GM12873 (cell line): ENCODE measurements around the gene EGR4.

Experiments
- CTCF ChIP-seq: IDR thresholded peaks from 2 replicates; pipeline ENCODE4 v1.5.1; 2012; ENCODE audit warnings: low read depth, mild to moderate bottlenecking, moderate library complexity, low read length, control low read depth; ENCODE audit not compliant: insufficient read depth; ENCODE audit errors: missing control alignments

EGR4 gene

GRCh38 chr2:73293534-73294171 lies at the start of gene EGR4:
TSS of gene EGR4 (minus strand) at chr2:73293548. CDS start at chr2:73293317, 231 bp downstream.
- no peak for TF ChIP-seq CTCF

- no peak for TF ChIP-seq CTCF
Observed at GRCh38 chr2:73341039-73341438, 47.7 kb upstream of the EGR4 start.

GRCh38 chr2:73339201-73339600 lies 45.9 kb upstream of the EGR4 start:
- TF ChIP-seq CTCF, result no peak

- no peak for TF ChIP-seq CTCF
Observed at GRCh38 chr2:73337828-73338227, 44.5 kb upstream of the EGR4 start.

- TF ChIP-seq CTCF, result no peak
Observed at GRCh38 chr2:73334620-73335019, 41.3 kb upstream of the EGR4 start.

- TF ChIP-seq CTCF, result no peak
Observed at GRCh38 chr2:73334045-73334444, 40.7 kb upstream of the EGR4 start.

- no peak for TF ChIP-seq CTCF
Observed at GRCh38 chr2:73333564-73333963, 40.2 kb upstream of the EGR4 start.
